ENCODE results near the gene MLLT6.
A peak's percentile ranks its signal among the peaks of the same experiment; 100 is the strongest.

MLLT6 gene

GRCh38 chr17:38745545-38745944 is 40.5 kb downstream of the MLLT6 start:
- H3K4me3 ChIP-seq (ENCODE audit: control insufficient read depth in 1 of 7, extremely low read depth in 1 of 7, insufficient read depth in 4 of 7, low read depth in 2 of 7, low read length in 6 of 7), result no peak overlapping the region
- POLR2A ChIA-PET, result no interaction called here
- H3K4me1 ChIP-seq (ENCODE audit: control extremely low read depth in 1 of 4, control insufficient read depth in 4 of 4, insufficient read depth in 4 of 4, low read length in 3 of 4), result peaks cover 0 to 43% (median 41%) of the 10 kb centered on the region in 4 experiments
- no peaks in the 10 kb centered on the region for H3K36me3 ChIP-seq (ENCODE audit: control insufficient read depth in 4 of 4, insufficient read depth in 4 of 4, low read length in 3 of 4)
- peaks cover 4 to 58% (median 34%) of the 10 kb centered on the region in 5 experiments for H3K27me3 ChIP-seq (replicated peaks in 2 of 5; ENCODE audit: control insufficient read depth in 4 of 5, insufficient read depth in 5 of 5, low read length in 4 of 5)
- CTCF ChIA-PET, result interaction anchor here (1.4 to 3.3 kb wide), 2 partner anchors 10 to 69 kb away, joined by 5 to 19 read pairs; no protein-coding TSS in a partner anchor
- no peak overlapping the region for H3K27ac ChIP-seq (ENCODE audit: insufficient read depth in 1 of 2, low read depth in 1 of 2, low read length in 2 of 2, poor library complexity in 1 of 2, severe bottlenecking in 2 of 2)
- WGBS (ENCODE audit: insufficient coverage), result 100% methylated on average over 2 of the region's 4 CpGs
- no peak for DNase-seq
- H3K9me3 ChIP-seq (ENCODE audit: control extremely low read depth in 1 of 5, control insufficient read depth in 4 of 5, insufficient read depth in 2 of 5, low read depth in 1 of 5, low read length in 4 of 5), result no peaks in the 10 kb centered on the region

- Histone ChIP-seq H3K4me1 (ENCODE audit: control extremely low read depth in 1 of 4, control insufficient read depth in 4 of 4, insufficient read depth in 4 of 4, low read length in 3 of 4) (peaks cover under 1 to 50% (median 47%) of the 10 kb centered on the region in 4 experiments), H3K27ac (ENCODE audit: insufficient read depth in 1 of 2, low read depth in 1 of 2, low read length in 2 of 2, poor library complexity in 1 of 2, severe bottlenecking in 2 of 2) (no peak overlapping the region), H3K27me3 (replicated peaks in 2 of 5; ENCODE audit: control insufficient read depth in 4 of 5, insufficient read depth in 5 of 5, low read length in 4 of 5) (peaks cover 11 to 64% (median 41%) of the 10 kb centered on the region in 5 experiments), H3K9me3 (ENCODE audit: control extremely low read depth in 1 of 5, control insufficient read depth in 4 of 5, insufficient read depth in 2 of 5, low read depth in 1 of 5, low read length in 4 of 5) (no peaks in the 10 kb centered on the region), H3K36me3 (ENCODE audit: control insufficient read depth in 4 of 4, insufficient read depth in 4 of 4, low read length in 3 of 4) (no peaks in the 10 kb centered on the region), H3K4me3 (ENCODE audit: control insufficient read depth in 1 of 7, extremely low read depth in 1 of 7, insufficient read depth in 4 of 7, low read depth in 2 of 7, low read length in 6 of 7) (no peak overlapping the region)
- ChIA-PET POLR2A (interaction anchor here (0.6 kb wide), 1 partner anchor 196 kb away, joined by 3 read pairs; no protein-coding TSS in a partner anchor), CTCF (interaction anchor here (1.2 to 3.3 kb wide), 3 partner anchors 11 to 70 kb away, joined by 5 to 19 read pairs (median 5); no protein-coding TSS in a partner anchor)
- WGBS (ENCODE audit: insufficient coverage), result 88% methylated on average over 5 of the region's 8 CpGs
- DNase-seq, result no peak
Measured at GRCh38 chr17:38746004-38746848, 41.2 kb downstream of the MLLT6 start.

- 24% methylated on average over 7 of the region's 21 CpGs for WGBS (ENCODE audit: insufficient coverage)
- DNase-seq, result no peak
Measured at GRCh38 chr17:38746849-38747462, 41.9 kb downstream of the MLLT6 start.

GRCh38 chr17:38747463-38748148 is 42.5 kb downstream of the MLLT6 start:
- DNase-seq, result peak in 1 of 3 donors; percentile 12
- peaks cover 12 to 64% (median 36%) of the 10 kb centered on the region in 5 experiments for H3K27me3 ChIP-seq (replicated peaks in 2 of 5; ENCODE audit: control insufficient read depth in 4 of 5, insufficient read depth in 5 of 5, low read length in 4 of 5)
- H3K9me3 ChIP-seq (ENCODE audit: control extremely low read depth in 1 of 5, control insufficient read depth in 4 of 5, insufficient read depth in 2 of 5, low read depth in 1 of 5, low read length in 4 of 5), result no peaks in the 10 kb centered on the region
- H3K27ac ChIP-seq (ENCODE audit: insufficient read depth in 1 of 2, low read depth in 1 of 2, low read length in 2 of 2, poor library complexity in 1 of 2, severe bottlenecking in 2 of 2), result no peak overlapping the region
- peak overlapping the region; percentile 23 to 76 (median 64) for H3K4me3 ChIP-seq (ENCODE audit: control insufficient read depth in 1 of 7, extremely low read depth in 1 of 7, insufficient read depth in 4 of 7, low read depth in 2 of 7, low read length in 6 of 7)
- H3K36me3 ChIP-seq (ENCODE audit: control insufficient read depth in 4 of 4, insufficient read depth in 4 of 4, low read length in 3 of 4), result no peaks in the 10 kb centered on the region
- ChIA-PET CTCF (interaction anchor here (3.3 kb wide), 1 partner anchor 12 kb away, joined by 19 read pairs; no protein-coding TSS in a partner anchor), POLR2A (no interaction called here)
- peaks cover 5 to 55% (median 52%) of the 10 kb centered on the region in 4 experiments for H3K4me1 ChIP-seq (ENCODE audit: control extremely low read depth in 1 of 4, control insufficient read depth in 4 of 4, insufficient read depth in 4 of 4, low read length in 3 of 4)
- WGBS (ENCODE audit: insufficient coverage), result 1% methylated on average over 42 of the region's 64 CpGs

More at GRCh38 chr17:38746849-38747462, 41.9 kb downstream of the MLLT6 start:
- Histone ChIP-seq H3K9me3 (ENCODE audit: control extremely low read depth in 1 of 5, control insufficient read depth in 4 of 5, insufficient read depth in 2 of 5, low read depth in 1 of 5, low read length in 4 of 5) (no peaks in the 10 kb centered on the region), H3K36me3 (ENCODE audit: control insufficient read depth in 4 of 4, insufficient read depth in 4 of 4, low read length in 3 of 4) (no peaks in the 10 kb centered on the region), H3K27ac (ENCODE audit: insufficient read depth in 1 of 2, low read depth in 1 of 2, low read length in 2 of 2, poor library complexity in 1 of 2, severe bottlenecking in 2 of 2) (no peak overlapping the region), H3K4me3 (ENCODE audit: control insufficient read depth in 1 of 7, extremely low read depth in 1 of 7, insufficient read depth in 4 of 7, low read depth in 2 of 7, low read length in 6 of 7) (peak overlapping the region in 4 of 7 experiments; percentile 13 to 76 (median 55)), H3K4me1 (ENCODE audit: control extremely low read depth in 1 of 4, control insufficient read depth in 4 of 4, insufficient read depth in 4 of 4, low read length in 3 of 4) (peaks cover 5 to 54% (median 50%) of the 10 kb centered on the region in 4 experiments), H3K27me3 (replicated peaks in 2 of 5; ENCODE audit: control insufficient read depth in 4 of 5, insufficient read depth in 5 of 5, low read length in 4 of 5) (peaks cover 12 to 64% (median 38%) of the 10 kb centered on the region in 5 experiments)
- ChIA-PET POLR2A (interaction anchor here (0.6 kb wide), 1 partner anchor 197 kb away, joined by 3 read pairs; no protein-coding TSS in a partner anchor), CTCF (interaction anchor here (1.2 to 3.3 kb wide), 2 partner anchors 12 to 18 kb away, joined by 5 to 19 read pairs; no protein-coding TSS in a partner anchor)

- H3K9me3 ChIP-seq (ENCODE audit: control extremely low read depth in 1 of 5, control insufficient read depth in 4 of 5, insufficient read depth in 2 of 5, low read depth in 1 of 5, low read length in 4 of 5), result no peaks in the 10 kb centered on the region
- no peak within 1 kb of the TSS for H3K27ac ChIP-seq (ENCODE audit: insufficient read depth in 1 of 2, low read depth in 1 of 2, low read length in 2 of 2, poor library complexity in 1 of 2, severe bottlenecking in 2 of 2)
- peaks cover 12 to 64% (median 36%) of the 10 kb centered on the region in 5 experiments for H3K27me3 ChIP-seq (replicated peaks in 2 of 5; ENCODE audit: control insufficient read depth in 4 of 5, insufficient read depth in 5 of 5, low read length in 4 of 5)
- peak within 1 kb of the TSS; percentile 27 to 76 (median 64) for H3K4me3 ChIP-seq (ENCODE audit: control insufficient read depth in 1 of 7, extremely low read depth in 1 of 7, insufficient read depth in 4 of 7, low read depth in 2 of 7, low read length in 6 of 7)
- POLR2A ChIA-PET, result interaction anchor here (0.6 kb wide), 1 partner anchor 299 kb away, joined by 7 read pairs; no protein-coding TSS in a partner anchor
- 5% methylated on average over 8 of the region's 47 CpGs for WGBS (ENCODE audit: insufficient coverage)
- peak in 1 of 3 donors; percentile 16 for DNase-seq
- CTCF ChIA-PET, result no interaction called here
- H3K36me3 ChIP-seq (ENCODE audit: control insufficient read depth in 4 of 4, insufficient read depth in 4 of 4, low read length in 3 of 4), result no peaks in the 10 kb centered on the region
- H3K4me1 ChIP-seq (ENCODE audit: control extremely low read depth in 1 of 4, control insufficient read depth in 4 of 4, insufficient read depth in 4 of 4, low read length in 3 of 4), result peaks cover 5 to 59% (median 56%) of the 10 kb centered on the region in 4 experiments
Measured at GRCh38 chr17:38748149-38748891, 43.2 kb downstream of the MLLT6 start, which contains the start of gene PCGF2. Gene PCGF2 (minus strand): TSS chr17:38748336. CDS start chr17:38740402, 7,934 bp downstream.

GRCh38 chr17:38748892-38749222 is 43.8 kb downstream of the MLLT6 start:
- WGBS (ENCODE audit: insufficient coverage), result 1% methylated on average over 23 of the region's 32 CpGs
- Histone ChIP-seq H3K4me3 (ENCODE audit: control insufficient read depth in 1 of 7, extremely low read depth in 1 of 7, insufficient read depth in 4 of 7, low read depth in 2 of 7, low read length in 6 of 7) (peak overlapping the region in 6 of 7 experiments; percentile 36 to 70 (median 54)), H3K36me3 (ENCODE audit: control insufficient read depth in 4 of 4, insufficient read depth in 4 of 4, low read length in 3 of 4) (peaks cover 0 to 3% (median 0%) of the 10 kb centered on the region in 4 experiments), H3K4me1 (ENCODE audit: control extremely low read depth in 1 of 4, control insufficient read depth in 4 of 4, insufficient read depth in 4 of 4, low read length in 3 of 4) (peaks cover 5 to 64% (median 61%) of the 10 kb centered on the region in 4 experiments), H3K9me3 (ENCODE audit: control extremely low read depth in 1 of 5, control insufficient read depth in 4 of 5, insufficient read depth in 2 of 5, low read depth in 1 of 5, low read length in 4 of 5) (no peaks in the 10 kb centered on the region), H3K27ac (ENCODE audit: insufficient read depth in 1 of 2, low read depth in 1 of 2, low read length in 2 of 2, poor library complexity in 1 of 2, severe bottlenecking in 2 of 2) (no peak overlapping the region), H3K27me3 (replicated peaks in 2 of 5; ENCODE audit: control insufficient read depth in 4 of 5, insufficient read depth in 5 of 5, low read length in 4 of 5) (peaks cover 12 to 63% (median 36%) of the 10 kb centered on the region in 5 experiments)
- CTCF ChIA-PET, result no interaction called here
- POLR2A ChIA-PET, result interaction anchor here (0.6 kb wide), 1 partner anchor 298 kb away, joined by 7 read pairs; no protein-coding TSS in a partner anchor
- peak in 1 of 3 donors; percentile 17 for DNase-seq
